ENCODE data around the gene RAB31.

- TF ChIP-seq CTCF (IDR thresholded peaks at IDR 0.05) (no peak), POLR2A (IDR thresholded peaks at IDR 0.05) (no peak)
Measured at GRCh38 chr18:9707381-9708056, 582 bp upstream of the RAB31 start.

Data from tibial nerve (tissue), 3 donors.